Activated gamma-delta T cell (primary cell): ENCODE results near the gene CWC15.
"Not testable (repeated sequence)": the region's sequence is repeated elsewhere in the genome, so short reads cannot be mapped to it uniquely, and the experiment has no call there.

Experiments
- DNase-seq: peaks from one replicate; lab custom pipeline; 2025; lab: John Stamatoyannopoulos, UW

Gene CWC15

GRCh38 chr11:94954753-94955152 lies 18.6 kb downstream of the CWC15 start:
- DNase-seq: no peak

GRCh38 chr11:94948070-94948617 lies 25.2 kb downstream of the CWC15 start:
- no peak for DNase-seq

GRCh38 chr11:94946812-94947211 lies 26.5 kb downstream of the CWC15 start:
- DNase-seq: no peak

DNA sequence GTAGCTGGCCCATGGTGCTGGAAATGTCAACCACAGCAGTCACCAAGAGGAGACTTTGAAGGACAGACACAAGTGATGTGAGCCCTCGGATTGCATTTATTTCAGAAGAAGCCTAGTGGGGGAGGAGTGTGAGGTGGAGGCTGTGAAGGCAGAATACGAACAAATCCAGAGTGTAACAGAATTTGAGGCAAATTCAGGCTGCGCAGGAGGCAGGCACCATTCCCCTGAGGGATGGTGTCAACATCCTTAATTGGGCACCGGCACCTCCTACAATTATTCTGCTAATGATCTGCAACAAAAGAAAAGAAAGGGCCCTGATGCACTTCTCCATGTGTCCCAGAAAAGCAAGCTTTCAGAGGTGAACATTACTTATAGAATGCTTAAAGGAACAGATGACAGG lies 32.2 kb downstream of the CWC15 start:
- DNase-seq: no peak

- DNase-seq: no peak
Observed at GRCh38 chr11:94939346-94939745, 34.0 kb downstream of the CWC15 start.

- DNase-seq: no peak
Observed at GRCh38 chr11:94938095-94939055, 35.0 kb downstream of the CWC15 start.

DNA sequence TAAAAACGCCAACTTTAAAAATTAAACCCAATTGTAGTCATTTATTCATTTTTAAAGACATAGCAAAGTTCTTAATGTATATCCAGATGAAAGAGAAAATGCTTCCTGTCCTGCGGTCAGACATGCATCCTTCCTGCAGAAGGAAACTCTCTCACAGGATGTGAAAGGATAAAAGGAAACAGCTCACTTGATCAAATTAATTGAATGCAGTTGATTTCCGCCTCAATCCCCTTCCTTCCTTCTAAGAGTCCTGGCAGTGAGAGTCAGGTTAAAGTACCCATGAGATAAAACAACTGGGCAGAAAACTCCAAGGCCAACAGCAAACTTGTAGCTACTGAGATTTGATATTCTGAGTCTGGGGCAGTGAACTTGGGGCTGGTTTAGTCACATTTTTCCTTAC lies 38.5 kb downstream of the CWC15 start:
- no peak for DNase-seq

DNA sequence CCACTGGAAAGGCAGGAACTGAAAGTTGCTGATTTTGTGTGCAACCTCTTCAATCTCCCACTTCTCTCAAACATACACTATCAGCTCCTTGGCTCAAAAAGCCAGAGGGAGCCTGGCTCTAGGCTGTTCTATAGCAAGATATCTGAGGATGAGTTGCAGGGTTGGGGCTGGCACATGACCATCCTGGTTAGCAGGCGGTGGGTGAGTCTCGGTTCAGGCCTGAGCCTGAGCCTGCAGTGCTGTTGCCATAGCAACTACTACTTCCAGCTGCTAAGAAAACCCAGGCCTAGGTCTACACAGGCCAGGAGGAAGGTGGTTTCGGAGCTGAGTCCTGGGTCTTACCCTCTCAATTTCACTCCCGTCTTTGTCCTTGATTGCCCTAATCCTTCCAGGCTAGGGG lies 39.0 kb downstream of the CWC15 start:
- no peak for DNase-seq

DNA sequence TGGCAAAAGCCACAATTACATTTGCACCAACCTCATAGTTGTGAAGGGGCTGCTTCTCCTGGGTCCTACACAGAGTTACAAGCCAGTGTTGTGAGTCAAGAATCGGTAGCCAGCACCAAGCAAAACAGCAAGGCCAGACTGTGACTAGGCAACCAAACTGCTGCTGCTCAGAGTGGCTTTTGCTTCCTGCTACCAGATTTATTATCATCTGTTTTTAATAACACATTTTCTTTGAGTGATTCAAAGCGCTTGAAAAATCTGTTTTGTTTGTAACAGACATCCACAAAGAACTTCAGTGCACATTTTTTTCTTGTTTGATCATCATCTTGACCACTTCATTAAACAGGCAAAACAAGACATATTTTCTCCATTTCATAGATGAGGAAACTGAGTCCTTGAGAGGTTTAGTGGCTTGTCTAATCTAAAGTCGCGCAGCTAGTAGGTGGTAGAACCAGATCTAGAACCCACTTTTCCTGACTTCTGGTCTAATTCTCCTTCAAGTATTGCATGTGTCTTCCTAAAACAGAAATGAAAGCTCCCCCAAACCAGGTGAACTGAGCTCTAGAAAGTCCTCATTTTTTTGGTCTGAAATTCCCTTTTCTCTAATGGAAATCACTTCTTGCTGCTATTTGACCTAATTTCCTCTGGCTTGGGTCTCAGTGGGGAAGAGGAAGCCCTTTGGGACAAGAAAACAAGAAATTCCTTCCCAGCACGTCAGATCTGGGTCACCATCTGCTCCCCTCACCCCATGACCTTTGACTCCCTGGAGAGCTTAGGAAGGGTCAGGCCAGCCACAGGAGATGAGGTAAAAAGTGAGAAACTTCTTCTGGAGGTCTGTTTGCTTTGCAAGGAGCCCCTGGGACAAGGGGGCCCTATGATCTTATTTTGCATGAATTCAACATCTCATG lies 39.9 kb downstream of the CWC15 start:
- DNase-seq: no peak

DNA sequence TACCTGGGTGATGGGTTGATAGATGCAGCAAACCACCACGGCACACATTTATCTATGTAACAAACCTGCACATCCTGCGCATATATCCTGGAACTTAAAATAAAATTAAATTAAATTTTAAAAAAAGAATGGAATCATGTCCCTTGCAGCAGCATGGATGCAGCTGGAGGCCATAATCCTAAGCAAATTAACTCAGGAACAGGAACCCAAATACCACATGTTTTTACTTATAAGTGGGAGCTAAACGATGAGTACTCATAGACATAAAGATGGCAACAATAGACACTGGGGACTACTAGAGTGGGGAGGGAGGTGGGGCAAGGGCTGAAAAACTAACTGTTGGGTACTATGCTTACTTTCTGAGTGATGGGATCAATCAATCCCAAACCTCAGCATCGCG lies 40.9 kb downstream of the CWC15 start:
- no peak for DNase-seq

- not testable (repeated sequence) for DNase-seq
Observed at GRCh38 chr11:94932072-94932471, 41.3 kb downstream of the CWC15 start.

GRCh38 chr11:94928117-94928990 lies 45.0 kb downstream of the CWC15 start:
- DNase-seq: no peak

GRCh38 chr11:94926698-94927237 lies 46.6 kb downstream of the CWC15 start:
- no peak for DNase-seq

- no peak for DNase-seq
Observed at GRCh38 chr11:94926271-94926625, 47.1 kb downstream of the CWC15 start.

DNA sequence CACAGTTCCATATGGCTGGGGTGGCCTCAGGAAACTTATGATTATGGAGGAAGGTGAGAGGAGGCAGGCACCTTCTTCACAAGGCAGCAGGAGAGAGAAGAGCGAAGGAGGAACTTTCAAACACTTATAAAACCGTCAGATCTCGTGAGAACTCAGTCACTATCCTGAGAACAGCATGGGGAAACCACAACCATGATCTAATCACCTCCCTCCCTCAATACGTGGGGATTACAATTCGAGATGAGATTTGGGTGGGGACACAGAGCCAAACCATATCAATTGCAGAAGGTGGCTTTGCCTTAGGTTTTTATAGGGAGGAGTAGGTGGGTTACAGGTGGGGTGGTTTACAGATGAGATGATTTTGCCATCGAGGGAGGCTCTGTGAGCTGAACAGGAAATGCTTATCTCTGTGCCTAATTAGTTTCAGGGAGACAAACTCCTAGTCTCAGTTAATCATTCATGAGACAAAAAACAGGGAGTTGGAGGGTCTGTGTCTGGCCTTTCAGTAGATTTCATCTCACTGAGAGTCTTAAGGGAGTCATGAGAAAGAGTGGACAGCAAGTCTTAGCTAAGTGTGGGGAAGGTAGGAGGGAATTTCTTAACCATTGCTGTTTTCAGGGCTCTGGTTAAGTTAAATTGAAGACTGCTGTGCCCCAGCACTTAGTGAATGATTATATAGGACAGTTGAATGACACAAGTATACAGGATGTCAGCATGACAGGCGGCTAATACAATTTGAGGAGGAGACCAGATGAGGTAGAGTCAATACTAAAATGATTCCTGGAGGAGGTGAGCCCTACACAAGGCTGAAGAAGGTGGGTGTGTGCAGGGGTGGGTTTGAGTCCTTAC lies 47.7 kb downstream of the CWC15 start:
- no peak for DNase-seq

DNA sequence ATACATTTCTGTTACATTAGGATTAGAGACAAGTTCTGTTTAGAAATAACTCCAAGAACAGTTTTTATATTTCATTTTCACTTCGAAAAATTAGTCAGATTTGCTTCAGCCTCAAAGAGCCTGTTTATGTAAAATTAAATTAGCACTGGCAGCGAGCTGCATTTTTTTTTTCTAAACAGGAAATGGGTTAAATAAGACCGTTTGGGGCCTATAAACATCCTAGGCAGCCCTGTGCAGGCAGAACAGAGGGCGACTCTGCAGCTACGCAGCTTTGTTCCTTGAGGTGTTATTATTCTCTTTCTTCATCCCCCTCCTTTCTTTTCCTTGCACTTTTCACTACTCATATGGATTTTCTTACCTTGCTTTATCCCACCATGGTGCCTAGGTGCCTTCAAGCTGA lies 48.7 kb downstream of the CWC15 start:
- DNase-seq: no peak

DNA sequence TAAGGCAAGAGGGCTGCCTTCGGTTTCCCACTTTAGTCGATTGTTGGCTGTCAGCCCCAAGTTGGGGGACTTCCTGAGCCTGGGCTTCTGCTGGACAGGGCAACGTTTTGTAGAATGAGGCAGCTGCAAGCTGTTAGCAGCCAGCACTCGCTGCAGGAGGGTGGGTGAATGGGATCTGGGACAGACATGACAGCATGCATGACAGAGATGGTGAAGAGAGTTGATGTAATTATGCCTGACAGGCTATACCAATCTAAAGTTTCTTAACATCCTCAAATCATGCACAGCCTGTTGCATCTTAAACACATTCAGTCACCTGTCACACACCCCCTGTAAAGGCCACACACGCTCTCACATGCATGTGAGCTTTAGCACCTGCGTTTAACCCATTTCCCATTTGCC lies 49.2 kb downstream of the CWC15 start:
- DNase-seq: no peak

GRCh38 chr11:94923004-94923334 lies 50.4 kb downstream of the CWC15 start:
- DNase-seq: no peak

DNA sequence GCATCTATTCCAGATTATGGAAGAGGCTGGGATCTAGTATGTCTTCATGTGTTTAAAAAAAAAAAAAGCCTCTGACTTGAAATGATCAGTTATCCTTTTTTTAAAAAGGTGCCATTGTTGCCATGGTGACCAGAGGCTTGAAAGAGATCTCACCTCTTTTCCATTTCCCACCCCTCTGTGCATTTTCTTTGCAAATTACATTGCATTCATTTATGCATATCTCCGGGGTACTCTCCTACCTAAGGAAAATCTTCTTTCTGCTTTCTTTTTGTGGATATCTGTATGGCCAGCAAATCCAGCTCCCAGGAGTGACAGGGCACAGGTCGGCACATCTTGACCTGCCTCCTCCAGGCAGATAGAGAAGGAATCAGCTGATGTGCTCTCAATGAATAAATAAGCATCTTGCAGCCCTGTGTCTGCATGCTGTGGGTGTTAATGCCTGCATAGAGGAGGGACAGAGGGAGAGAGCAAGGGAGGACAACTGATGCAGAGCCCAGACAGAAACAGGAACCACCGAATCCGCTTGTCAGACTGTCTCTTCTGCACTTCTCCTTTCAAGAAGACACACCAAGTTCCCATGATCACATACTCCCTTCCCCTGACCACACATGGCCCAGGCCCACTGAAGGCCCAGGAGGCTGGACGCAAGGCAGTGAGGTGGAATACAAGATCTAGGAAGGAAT lies 50.9 kb downstream of the CWC15 start:
- DNase-seq: no peak

GRCh38 chr11:94920311-94920710 lies 53.0 kb downstream of the CWC15 start:
- DNase-seq: no peak
